Measurements from ENCODE around the gene ELF2. TPM values are rescaled to one million over a fixed set of nuclear protein-coding genes. Genes with fewer than 3 reads are reported as not detected.
"Not testable (repeated sequence)": the region's sequence is repeated elsewhere in the genome, so short reads cannot be mapped to it uniquely, and the experiment has no call there.

ELF2 gene
- total RNA-seq, 2 experiments from 2014 or later, result 20.1 to 20.4 TPM

DNA sequence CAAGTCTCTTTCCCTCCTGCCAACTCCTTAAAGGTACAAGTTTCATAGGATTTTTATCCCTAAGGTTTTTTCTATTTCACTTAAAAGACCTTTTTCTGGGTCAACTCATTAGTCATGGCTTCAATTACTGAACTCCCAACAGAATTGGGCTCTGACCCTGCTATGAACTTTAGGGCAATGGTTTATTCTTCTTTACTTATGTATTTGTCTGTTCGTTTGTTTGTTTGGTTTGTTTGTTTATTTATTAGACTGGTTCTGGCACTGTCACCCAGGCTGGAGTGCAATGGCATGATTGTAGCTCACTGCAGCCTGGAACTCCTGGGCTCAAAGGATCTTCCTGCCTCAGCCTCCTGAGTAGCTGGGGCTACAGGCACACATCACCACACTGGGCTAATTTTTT lies 167.3 kb downstream of the ELF2 start:
- Mint-ChIP-seq H3K9me3 (no peaks in the 10 kb centered on the region), H3K27ac (no peak overlapping the region), H3K4me3 (no peak overlapping the region), H3K27me3 (no peaks in the 10 kb centered on the region), H3K4me1 (ENCODE audit: low read depth) (peaks cover 12% of the 10 kb centered on the region), H3K36me3 (ENCODE audit: low read depth) (no peaks in the 10 kb centered on the region)
- CTCF ChIA-PET, result no interaction called here
- TF ChIP-seq CTCF (IDR thresholded peaks at IDR 0.05), result no peak
- intact Hi-C loops (cut with micrococcal nuclease), result no loop called here
- ATAC-seq (no peak), DNase-seq (no peak)
- POLR2A ChIA-PET, result no interaction called here

DNA sequence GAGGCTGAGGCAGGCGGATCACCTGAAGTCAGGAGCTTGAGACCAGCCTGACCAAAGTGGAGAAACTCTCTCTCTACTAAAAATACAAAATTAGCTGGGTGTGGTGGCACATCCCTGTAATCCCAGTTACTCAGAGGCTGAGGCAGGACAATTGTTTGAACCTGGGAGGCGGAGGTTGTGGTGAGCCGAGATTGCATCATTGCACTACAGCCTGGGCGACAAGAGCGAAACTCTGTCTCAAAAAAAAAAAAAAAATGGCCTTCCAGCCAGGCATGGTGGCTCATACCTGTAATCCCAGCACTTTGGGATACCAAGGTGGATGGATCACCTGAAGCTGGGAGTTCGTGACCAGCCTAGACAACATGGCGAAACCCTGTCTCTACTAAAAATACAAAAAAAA lies 168.7 kb downstream of the ELF2 start:
- H3K4me1 Mint-ChIP-seq (ENCODE audit: low read depth); H3K9me3 Mint-ChIP-seq; CTCF ChIA-PET; H3K36me3 Mint-ChIP-seq (ENCODE audit: low read depth); POLR2A ChIA-PET; ATAC-seq; intact Hi-C loops (cut with micrococcal nuclease); H3K4me3 Mint-ChIP-seq; H3K27ac Mint-ChIP-seq; H3K27me3 Mint-ChIP-seq; DNase-seq: not testable (repeated sequence)

GRCh38 chr4:139007640-139008039 lies 169.4 kb downstream of the ELF2 start:
- ChIA-PET POLR2A (no interaction called here), CTCF (interaction anchor here (1.3 kb wide), 1 partner anchor 20 kb away, joined by 4 read pairs; no protein-coding TSS in a partner anchor)
- Mint-ChIP-seq H3K4me3 (no peak overlapping the region), H3K27me3 (no peaks in the 10 kb centered on the region), H3K27ac (no peak overlapping the region), H3K36me3 (ENCODE audit: low read depth) (no peaks in the 10 kb centered on the region), H3K9me3 (no peaks in the 10 kb centered on the region), H3K4me1 (ENCODE audit: low read depth) (no peaks in the 10 kb centered on the region)
- DNase-seq (no peak), ATAC-seq (no peak)
- intact Hi-C loops (cut with micrococcal nuclease), result no loop called here
- no peak for TF ChIP-seq CTCF (IDR thresholded peaks at IDR 0.05)

Other genes with a start within 250 kb of the ELF2 start
- gene NOCT, start 161.4 kb downstream of the ELF2 start, total RNA-seq, result 10 to 100 TPM; 21.5 to 24.9 TPM
- under 1 TPM; 0.22 to 0.32 TPM for gene MGARP, start 103.0 kb upstream of the ELF2 start, total RNA-seq
- gene NAA15, start 124.3 kb upstream of the ELF2 start, total RNA-seq, result 100 to 1,000 TPM; 113 to 114 TPM
- 10 to 100 TPM; 56.2 to 60.6 TPM for gene NDUFC1, start 125.3 kb upstream of the ELF2 start, total RNA-seq

Data from activated CD8-positive, alpha-beta T cell treated with anti-CD3 and anti-CD28 coated beads for 36 hours (primary cell).